ENCODE data around the gene KRTAP4-16.

The KRTAP4-16 gene

GRCh38 chr17:41101586-41102259 is at the start of gene KRTAP4-16:
TSS of gene KRTAP4-16 (minus strand) at chr17:41102209. CDS start at chr17:41102209, 0 bp downstream.
- H3K9me3 ChIP-seq (ENCODE audit: insufficient read depth, low read length, severe bottlenecking), result no peaks in the 10 kb centered on the region
- DNase-seq (no peak), ATAC-seq (ENCODE audit: insufficient read depth, low read depth) (no peak)
- H3K27me3 ChIP-seq (ENCODE audit: insufficient read depth, low read length, poor library complexity), result no peaks in the 10 kb centered on the region
- H3K9ac ChIP-seq (ENCODE audit: low read depth, low read length), result no peak within 1 kb of the TSS
- no peak within 1 kb of the TSS for H2AFZ ChIP-seq (ENCODE audit: low read depth, low read length)
- no peaks in the 10 kb centered on the region for H4K20me1 ChIP-seq (ENCODE audit: insufficient read depth, low read length)
- no peaks in the 10 kb centered on the region for H3K36me3 ChIP-seq (ENCODE audit: insufficient read depth, low read length)
- no peak within 1 kb of the TSS for H3K27ac ChIP-seq (ENCODE audit: low read length)
- H3K4me1 ChIP-seq (ENCODE audit: insufficient read depth, low read length), result no peaks in the 10 kb centered on the region
- H3K79me2 ChIP-seq (ENCODE audit: insufficient read depth, low read length), result no peaks in the 10 kb centered on the region
- no peak within 1 kb of the TSS for H3K4me3 ChIP-seq (ENCODE audit: low read depth in 1 of 2, low read length in 2 of 2)
- no peak within 1 kb of the TSS for H3K4me2 ChIP-seq (ENCODE audit: insufficient read depth, low read length)
- TF ChIP-seq EZH2 (IDR thresholded peaks at IDR 0.05; ENCODE audit: borderline replicate concordance, low read depth, low read length, severe bottlenecking), result no peak
- no peak for TF ChIP-seq CTCF (IDR thresholded peaks at IDR 0.05; ENCODE audit: borderline replicate concordance, extremely low read depth, low read length, poor library complexity, severe bottlenecking)

GRCh38 chr17:41151525-41151924 is 49.5 kb upstream of the KRTAP4-16 start:
- H3K36me3 ChIP-seq (ENCODE audit: insufficient read depth, low read length), result no peaks in the 10 kb centered on the region
- H3K4me3 ChIP-seq (ENCODE audit: low read depth in 1 of 2, low read length in 2 of 2), result no peak overlapping the region
- TF ChIP-seq EZH2 (IDR thresholded peaks at IDR 0.05; ENCODE audit: borderline replicate concordance, low read depth, low read length, severe bottlenecking) (no peak), CTCF (IDR thresholded peaks at IDR 0.05; ENCODE audit: borderline replicate concordance, extremely low read depth, low read length, poor library complexity, severe bottlenecking) (no peak)
- no peaks in the 10 kb centered on the region for H4K20me1 ChIP-seq (ENCODE audit: insufficient read depth, low read length)
- H3K4me2 ChIP-seq (ENCODE audit: insufficient read depth, low read length), result no peak overlapping the region
- no peaks in the 10 kb centered on the region for H3K4me1 ChIP-seq (ENCODE audit: insufficient read depth, low read length)
- H3K9ac ChIP-seq (ENCODE audit: low read depth, low read length), result no peak overlapping the region
- no peak for DNase-seq
- no peak overlapping the region for H2AFZ ChIP-seq (ENCODE audit: low read depth, low read length)
- no peaks in the 10 kb centered on the region for H3K79me2 ChIP-seq (ENCODE audit: insufficient read depth, low read length)
- no peak overlapping the region for H3K27ac ChIP-seq (ENCODE audit: low read length)
- no peaks in the 10 kb centered on the region for H3K9me3 ChIP-seq (ENCODE audit: insufficient read depth, low read length, severe bottlenecking)
- peaks cover 10% of the 10 kb centered on the region for H3K27me3 ChIP-seq (ENCODE audit: insufficient read depth, low read length, poor library complexity)
- ATAC-seq (ENCODE audit: insufficient read depth, low read depth), result no peak

GRCh38 chr17:41150026-41150425 is 48.0 kb upstream of the KRTAP4-16 start:
- TF ChIP-seq CTCF (IDR thresholded peaks at IDR 0.05; ENCODE audit: borderline replicate concordance, extremely low read depth, low read length, poor library complexity, severe bottlenecking) (no peak), EZH2 (IDR thresholded peaks at IDR 0.05; ENCODE audit: borderline replicate concordance, low read depth, low read length, severe bottlenecking) (no peak)
- H3K27me3 ChIP-seq (ENCODE audit: insufficient read depth, low read length, poor library complexity), result peaks cover 10% of the 10 kb centered on the region
- H3K9ac ChIP-seq (ENCODE audit: low read depth, low read length), result no peak overlapping the region
- no peaks in the 10 kb centered on the region for H3K9me3 ChIP-seq (ENCODE audit: insufficient read depth, low read length, severe bottlenecking)
- ATAC-seq (ENCODE audit: insufficient read depth, low read depth) (no peak), DNase-seq (no peak)
- H3K4me3 ChIP-seq (ENCODE audit: low read depth in 1 of 2, low read length in 2 of 2), result no peak overlapping the region
- no peak overlapping the region for H2AFZ ChIP-seq (ENCODE audit: low read depth, low read length)
- H3K79me2 ChIP-seq (ENCODE audit: insufficient read depth, low read length), result no peaks in the 10 kb centered on the region
- no peak overlapping the region for H3K4me2 ChIP-seq (ENCODE audit: insufficient read depth, low read length)
- no peak overlapping the region for H3K27ac ChIP-seq (ENCODE audit: low read length)
- H3K4me1 ChIP-seq (ENCODE audit: insufficient read depth, low read length), result no peaks in the 10 kb centered on the region
- no peaks in the 10 kb centered on the region for H3K36me3 ChIP-seq (ENCODE audit: insufficient read depth, low read length)
- no peaks in the 10 kb centered on the region for H4K20me1 ChIP-seq (ENCODE audit: insufficient read depth, low read length)
